ENCODE results near the gene SKAP2.

Gene SKAP2

GRCh38 chr7:26868841-26869495 is 4.6 kb upstream of the SKAP2 start:
- TF ChIP-seq POLR2A (IDR thresholded peaks at IDR 0.05; ENCODE audit: low read depth, low read length): no peak
- no peak for TF ChIP-seq POLR2AphosphoS5 (IDR thresholded peaks at IDR 0.05; ENCODE audit: low read depth, low read length)
- TF ChIP-seq TAF1 (IDR thresholded peaks at IDR 0.05; ENCODE audit: borderline replicate concordance, low read depth, low read length): no peak
- DNase-seq (ENCODE audit: insufficient read length): no peak
- no peak for FAIRE-seq

GRCh38 chr7:26865094-26865388 is 651 bp upstream of the SKAP2 start:
- TF ChIP-seq POLR2A (IDR thresholded peaks at IDR 0.05; ENCODE audit: low read depth, low read length): no peak
- TF ChIP-seq TAF1 (IDR thresholded peaks at IDR 0.05; ENCODE audit: borderline replicate concordance, low read depth, low read length): no peak
- no peak for TF ChIP-seq POLR2AphosphoS5 (IDR thresholded peaks at IDR 0.05; ENCODE audit: low read depth, low read length)
- DNase-seq (ENCODE audit: insufficient read length) (no peak), FAIRE-seq (no peak)

GRCh38 chr7:26863518-26864308 is 677 bp downstream of the SKAP2 start:
- DNase-seq (ENCODE audit: insufficient read length) (no peak), FAIRE-seq (peak; percentile 75)
- TF ChIP-seq TAF1 (IDR thresholded peaks at IDR 0.05; ENCODE audit: borderline replicate concordance, low read depth, low read length): no peak
- no peak for TF ChIP-seq POLR2A (IDR thresholded peaks at IDR 0.05; ENCODE audit: low read depth, low read length)
- no peak for TF ChIP-seq POLR2AphosphoS5 (IDR thresholded peaks at IDR 0.05; ENCODE audit: low read depth, low read length)

GRCh38 chr7:26862834-26863233 is 1.6 kb downstream of the SKAP2 start:
- TF ChIP-seq TAF1 (IDR thresholded peaks at IDR 0.05; ENCODE audit: borderline replicate concordance, low read depth, low read length) (no peak), POLR2AphosphoS5 (IDR thresholded peaks at IDR 0.05; ENCODE audit: low read depth, low read length) (no peak), POLR2A (IDR thresholded peaks at IDR 0.05; ENCODE audit: low read depth, low read length) (no peak)
- FAIRE-seq (no peak), DNase-seq (ENCODE audit: insufficient read length) (no peak)

GRCh38 chr7:26861050-26861449 is 3.3 kb downstream of the SKAP2 start:
- no peak for FAIRE-seq
- TF ChIP-seq POLR2AphosphoS5 (IDR thresholded peaks at IDR 0.05; ENCODE audit: low read depth, low read length) (no peak), POLR2A (IDR thresholded peaks at IDR 0.05; ENCODE audit: low read depth, low read length) (no peak), TAF1 (IDR thresholded peaks at IDR 0.05; ENCODE audit: borderline replicate concordance, low read depth, low read length) (no peak)
- DNase-seq (ENCODE audit: insufficient read length): no peak

- no peak for TF ChIP-seq POLR2A (IDR thresholded peaks at IDR 0.05; ENCODE audit: low read depth, low read length)
- no peak for TF ChIP-seq POLR2AphosphoS5 (IDR thresholded peaks at IDR 0.05; ENCODE audit: low read depth, low read length)
- no peak for TF ChIP-seq TAF1 (IDR thresholded peaks at IDR 0.05; ENCODE audit: borderline replicate concordance, low read depth, low read length)
- DNase-seq (ENCODE audit: insufficient read length): no peak
- no peak for FAIRE-seq
These were observed 4.0 kb downstream of the SKAP2 start for GRCh38 chr7:26860361-26860760.

- no peak for FAIRE-seq
- DNase-seq (ENCODE audit: insufficient read length): no peak
- TF ChIP-seq POLR2AphosphoS5 (IDR thresholded peaks at IDR 0.05; ENCODE audit: low read depth, low read length) (no peak), POLR2A (IDR thresholded peaks at IDR 0.05; ENCODE audit: low read depth, low read length) (no peak), TAF1 (IDR thresholded peaks at IDR 0.05; ENCODE audit: borderline replicate concordance, low read depth, low read length) (no peak)
These were observed 4.7 kb downstream of the SKAP2 start for GRCh38 chr7:26859720-26860119.

- DNase-seq (ENCODE audit: insufficient read length) (no peak), FAIRE-seq (no peak)
- TF ChIP-seq POLR2AphosphoS5 (IDR thresholded peaks at IDR 0.05; ENCODE audit: low read depth, low read length) (no peak), POLR2A (IDR thresholded peaks at IDR 0.05; ENCODE audit: low read depth, low read length) (no peak), TAF1 (IDR thresholded peaks at IDR 0.05; ENCODE audit: borderline replicate concordance, low read depth, low read length) (no peak)
These were observed 5.7 kb downstream of the SKAP2 start for GRCh38 chr7:26858735-26859134.

GRCh38 chr7:26858241-26858715 is 6.1 kb downstream of the SKAP2 start:
- DNase-seq (ENCODE audit: insufficient read length): no peak
- FAIRE-seq: no peak

GRCh38 chr7:26857506-26858240 is 6.7 kb downstream of the SKAP2 start:
- DNase-seq (ENCODE audit: insufficient read length): no peak
- TF ChIP-seq TAF1 (IDR thresholded peaks at IDR 0.05; ENCODE audit: borderline replicate concordance, low read depth, low read length) (no peak), POLR2A (IDR thresholded peaks at IDR 0.05; ENCODE audit: low read depth, low read length) (no peak), POLR2AphosphoS5 (IDR thresholded peaks at IDR 0.05; ENCODE audit: low read depth, low read length) (no peak)
- no peak for FAIRE-seq

More at GRCh38 chr7:26858241-26858715, 6.1 kb downstream of the SKAP2 start:
- TF ChIP-seq POLR2AphosphoS5 (IDR thresholded peaks at IDR 0.05; ENCODE audit: low read depth, low read length) (no peak), POLR2A (IDR thresholded peaks at IDR 0.05; ENCODE audit: low read depth, low read length) (no peak), TAF1 (IDR thresholded peaks at IDR 0.05; ENCODE audit: borderline replicate concordance, low read depth, low read length) (no peak)

- TF ChIP-seq TAF1 (IDR thresholded peaks at IDR 0.05; ENCODE audit: borderline replicate concordance, low read depth, low read length) (no peak), POLR2A (IDR thresholded peaks at IDR 0.05; ENCODE audit: low read depth, low read length) (no peak), POLR2AphosphoS5 (IDR thresholded peaks at IDR 0.05; ENCODE audit: low read depth, low read length) (no peak)
- DNase-seq (ENCODE audit: insufficient read length) (no peak), FAIRE-seq (no peak)
These were observed 7.3 kb downstream of the SKAP2 start for GRCh38 chr7:26857170-26857505.
